DND-41 (cell line): Measurements from ENCODE around the gene PXT1.

ENCODE experiments used
- ATAC-seq: fragments of 200-7000 bp; cut with Tn5 transposase; 3 replicates; pipeline ENCODE4 v1.9.1; 2021; ENCODE audit warnings: low read depth; ENCODE audit not compliant: insufficient read depth
- DNase-seq: peaks from one replicate; pipeline ENCODE4 v3.0.0-alpha.2; 2020
- H2AFZ ChIP-seq: 2 replicates; pipeline ENCODE4 v1.6.0; 2012; ENCODE audit warnings: low read depth, low read length
- H3K27ac ChIP-seq: 2 replicates; pipeline ENCODE4 v1.5.1; 2012; ENCODE audit warnings: low read length, inconsistent platforms
- H3K27me3 ChIP-seq: fragments of 200-600 bp; sonication (generic); 2 replicates; pipeline ENCODE4 v1.6.0; 2012; ENCODE audit warnings: low read length, mild to moderate bottlenecking, inconsistent platforms; ENCODE audit not compliant: insufficient read depth, poor library complexity
- H3K36me3 ChIP-seq: 2 replicates; pipeline ENCODE4 v1.5.1; 2012; ENCODE audit warnings: low read length, inconsistent platforms; ENCODE audit not compliant: insufficient read depth
- H3K4me1 ChIP-seq: 2 replicates; pipeline ENCODE4 v1.5.1; 2012; ENCODE audit warnings: mild to moderate bottlenecking, low read length; ENCODE audit not compliant: insufficient read depth
- H3K4me2 ChIP-seq: 2 replicates; pipeline ENCODE4 v1.6.0; 2012; ENCODE audit warnings: mild to moderate bottlenecking, moderate library complexity, low read length, inconsistent platforms; ENCODE audit not compliant: insufficient read depth
- H3K4me3 ChIP-seq, 2 experiments: fragments of 200-600 bp in 1 of 2; shearing (Covaris generic) in 1 of 2; 2 replicates each; pipeline ENCODE4 v1.5.1; 2012 to 2016; ENCODE audit warnings: inconsistent platforms in 2 of 2, low read length in 2 of 2, mild to moderate bottlenecking in 2 of 2, low read depth in 1 of 2, moderate library complexity in 1 of 2
- H3K79me2 ChIP-seq: 2 replicates; pipeline ENCODE4 v1.6.0; 2012; ENCODE audit warnings: low read length, inconsistent platforms; ENCODE audit not compliant: insufficient read depth
- H3K9ac ChIP-seq: 2 replicates; pipeline ENCODE4 v1.6.0; 2012; ENCODE audit warnings: low read depth, mild to moderate bottlenecking, inconsistent platforms, low read length, moderate library complexity
- H3K9me3 ChIP-seq: 2 replicates; pipeline ENCODE4 v1.5.1; 2012; ENCODE audit warnings: low read length, moderate library complexity, mild to moderate bottlenecking, inconsistent platforms; ENCODE audit not compliant: insufficient read depth, severe bottlenecking
- H4K20me1 ChIP-seq: 2 replicates; pipeline ENCODE4 v1.6.0; 2012; ENCODE audit warnings: low read length; ENCODE audit not compliant: insufficient read depth
- EZH2 ChIP-seq: IDR thresholded peaks from 3 replicates; pipeline ENCODE4 v1.6.1; 2012; ENCODE audit warnings: borderline replicate concordance, low read depth, mild to moderate bottlenecking, moderate library complexity, low read length, inconsistent platforms; ENCODE audit not compliant: severe bottlenecking
- TF ChIP-seq, protein P1 (sequence below): IDR thresholded peaks from 2 replicates; pipeline ENCODE4 v1.5.1; 2012; ENCODE audit warnings: borderline replicate concordance, low read length, moderate library complexity, mild to moderate bottlenecking; ENCODE audit not compliant: poor library complexity, severe bottlenecking; ENCODE audit errors: extremely low read depth

Gene PXT1

DNA sequence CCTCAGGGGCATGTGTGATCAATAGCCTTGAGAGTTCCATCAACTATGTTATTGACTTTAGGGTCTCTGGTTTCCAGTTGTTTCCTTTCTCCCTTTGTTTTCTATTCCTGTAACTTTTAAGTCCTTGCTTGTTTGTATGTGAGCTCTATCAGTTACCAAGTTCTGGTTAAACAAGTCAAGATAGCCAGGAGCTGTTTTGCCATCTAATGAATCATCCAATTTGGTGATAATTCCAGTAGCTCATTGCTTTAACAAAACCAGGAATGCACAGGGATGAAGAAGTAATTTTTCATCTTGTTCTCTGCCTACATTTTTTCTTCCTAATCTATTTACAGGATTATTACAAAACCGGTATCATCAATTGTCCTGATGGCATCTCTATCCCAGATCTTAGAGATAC is 36.6 kb upstream of the PXT1 start:
- H3K9ac ChIP-seq = no peak overlapping the region
- H3K4me3 ChIP-seq = no peak overlapping the region
- no peaks in the 10 kb centered on the region for H3K9me3 ChIP-seq
- H2AFZ ChIP-seq = no peak overlapping the region
- peaks cover 3% of the 10 kb centered on the region; the same call in 1 of the 2 replicates for H4K20me1 ChIP-seq
- ATAC-seq = no peak
- H3K4me2 ChIP-seq = no peak overlapping the region
- no peaks in the 10 kb centered on the region for H3K4me1 ChIP-seq
- H3K79me2 ChIP-seq = peaks cover 18% of the 10 kb centered on the region
- H3K27me3 ChIP-seq = no peaks in the 10 kb centered on the region
- TF ChIP-seq EZH2 = no peak
- TF ChIP-seq, protein P1, sequence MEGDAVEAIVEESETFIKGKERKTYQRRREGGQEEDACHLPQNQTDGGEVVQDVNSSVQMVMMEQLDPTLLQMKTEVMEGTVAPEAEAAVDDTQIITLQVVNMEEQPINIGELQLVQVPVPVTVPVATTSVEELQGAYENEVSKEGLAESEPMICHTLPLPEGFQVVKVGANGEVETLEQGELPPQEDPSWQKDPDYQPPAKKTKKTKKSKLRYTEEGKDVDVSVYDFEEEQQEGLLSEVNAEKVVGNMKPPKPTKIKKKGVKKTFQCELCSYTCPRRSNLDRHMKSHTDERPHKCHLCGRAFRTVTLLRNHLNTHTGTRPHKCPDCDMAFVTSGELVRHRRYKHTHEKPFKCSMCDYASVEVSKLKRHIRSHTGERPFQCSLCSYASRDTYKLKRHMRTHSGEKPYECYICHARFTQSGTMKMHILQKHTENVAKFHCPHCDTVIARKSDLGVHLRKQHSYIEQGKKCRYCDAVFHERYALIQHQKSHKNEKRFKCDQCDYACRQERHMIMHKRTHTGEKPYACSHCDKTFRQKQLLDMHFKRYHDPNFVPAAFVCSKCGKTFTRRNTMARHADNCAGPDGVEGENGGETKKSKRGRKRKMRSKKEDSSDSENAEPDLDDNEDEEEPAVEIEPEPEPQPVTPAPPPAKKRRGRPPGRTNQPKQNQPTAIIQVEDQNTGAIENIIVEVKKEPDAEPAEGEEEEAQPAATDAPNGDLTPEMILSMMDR = no peak
- peaks cover 68% of the 10 kb centered on the region for H3K36me3 ChIP-seq
- no peak for DNase-seq
- no peak overlapping the region for H3K27ac ChIP-seq

DNA sequence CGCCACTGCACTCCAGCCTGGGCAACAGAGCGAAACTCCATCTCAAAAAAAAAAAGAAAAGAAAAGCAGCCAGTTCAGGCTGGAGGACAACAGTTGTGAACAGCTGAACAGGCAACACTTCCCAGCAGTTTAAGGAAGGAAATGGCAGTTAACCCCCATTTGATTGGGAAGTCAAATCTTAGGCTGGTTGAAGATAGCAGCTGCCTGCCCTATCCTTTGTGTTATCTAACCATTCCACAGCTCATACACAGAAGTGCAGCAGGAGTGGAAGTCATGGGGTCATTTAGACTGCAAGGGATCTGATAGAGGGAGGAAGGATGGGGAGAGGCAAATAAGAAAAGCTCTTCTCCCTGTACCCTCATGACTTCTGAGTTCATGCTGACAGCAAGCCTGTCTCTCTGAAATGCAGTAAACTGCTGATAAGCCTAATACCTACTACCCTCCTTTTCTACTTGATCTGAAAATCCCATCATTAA is 35.4 kb upstream of the PXT1 start:
- H3K9ac ChIP-seq = no peak overlapping the region
- no peak overlapping the region for H3K27ac ChIP-seq
- DNase-seq (no peak), ATAC-seq (peak; percentile 33; the same call in 2 of the 3 replicates)
- H3K36me3 ChIP-seq = peaks cover 70% of the 10 kb centered on the region
- peaks cover 3% of the 10 kb centered on the region; the same call in 1 of the 2 replicates for H4K20me1 ChIP-seq
- H3K27me3 ChIP-seq = no peaks in the 10 kb centered on the region
- H3K4me2 ChIP-seq = no peak overlapping the region
- no peaks in the 10 kb centered on the region for H3K4me1 ChIP-seq
- H3K79me2 ChIP-seq = peaks cover 21% of the 10 kb centered on the region
- no peaks in the 10 kb centered on the region for H3K9me3 ChIP-seq
- TF ChIP-seq, protein P1 = no peak
- TF ChIP-seq EZH2 = no peak
- no peak overlapping the region for H2AFZ ChIP-seq
- no peak overlapping the region for H3K4me3 ChIP-seq

DNA sequence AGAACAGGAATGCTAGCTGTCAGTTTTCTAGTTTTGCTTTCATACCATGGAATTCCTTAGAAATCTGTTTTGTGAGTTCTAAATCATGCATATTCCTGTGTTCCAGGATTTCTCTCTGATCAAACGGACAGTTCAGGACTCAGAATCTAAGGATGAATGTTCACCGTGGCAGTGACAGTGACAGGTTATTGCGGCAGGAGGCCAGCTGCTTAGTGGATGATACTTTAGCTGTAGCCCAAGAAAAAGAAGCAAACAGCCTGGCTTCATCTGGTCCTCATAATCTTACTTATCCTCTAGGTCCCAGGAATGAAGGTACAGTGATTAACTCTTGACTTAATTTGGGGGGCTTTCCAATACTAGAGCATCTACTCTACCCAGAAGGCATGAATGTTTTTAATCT is 27.3 kb upstream of the PXT1 start:
- Histone ChIP-seq H3K27ac (no peak overlapping the region), H3K4me3 (no peak overlapping the region), H3K9me3 (no peaks in the 10 kb centered on the region), H3K79me2 (peaks cover 75% of the 10 kb centered on the region), H4K20me1 (peaks cover 14% of the 10 kb centered on the region; the same call in 1 of the 2 replicates), H3K9ac (no peak overlapping the region), H2AFZ (no peak overlapping the region), H3K4me1 (no peaks in the 10 kb centered on the region), H3K36me3 (peaks cover 33% of the 10 kb centered on the region), H3K27me3 (no peaks in the 10 kb centered on the region), H3K4me2 (no peak overlapping the region)
- no peak for ATAC-seq
- no peak for DNase-seq
- TF ChIP-seq, protein P1 = no peak
- no peak for TF ChIP-seq EZH2
